SU-DHL-6 (cell line): ENCODE data around the gene DENND5A.

Experiments used
- H2AFZ ChIP-seq: fragments of 200-600 bp; sonication (generic); 2 replicates; pipeline ENCODE4 v1.6.1; 2014; ENCODE audit warnings: low read depth, mild to moderate bottlenecking, moderate library complexity, mixed read lengths, antibody characterized with exemption, low read length; ENCODE audit not compliant: severe bottlenecking
- H3F3A ChIP-seq: fragments of 200-600 bp; shearing (Covaris generic); 2 replicates; pipeline ENCODE4 v1.6.0; 2016; ENCODE audit warnings: antibody characterized with exemption, mild to moderate bottlenecking; ENCODE audit not compliant: insufficient read depth
- H3K27ac ChIP-seq: fragments of 200-600 bp; sonication (generic); 2 replicates; pipeline ENCODE4 v1.5.1; 2016; ENCODE audit warnings: low read depth, mild to moderate bottlenecking, low read length, moderate library complexity, mixed read lengths
- H3K27me3 ChIP-seq: fragments of 200-600 bp; sonication (generic), shearing (Covaris generic); 2 replicates; pipeline ENCODE4 v1.6.0; 2014; ENCODE audit warnings: mild to moderate bottlenecking, low read length
- H3K36me3 ChIP-seq: fragments of 200-600 bp; sonication (generic); 2 replicates; pipeline ENCODE4 v1.6.1; 2014; ENCODE audit warnings: mild to moderate bottlenecking, low read length, mixed read lengths
- H3K4me2 ChIP-seq: fragments of 300-600, 200-600 bp; shearing (Covaris generic), sonication (generic); 2 replicates; pipeline ENCODE4 v1.6.0; 2014; ENCODE audit warnings: low read length, low read depth, mild to moderate bottlenecking; ENCODE audit not compliant: poor library complexity, severe bottlenecking
- H3K4me3 ChIP-seq: fragments of 200-600 bp; sonication (generic); 2 replicates; pipeline ENCODE4 v1.5.1; 2014; ENCODE audit warnings: antibody characterized with exemption, low read length, mild to moderate bottlenecking, mixed read lengths; ENCODE audit not compliant: insufficient read depth, poor library complexity, severe bottlenecking
- H3K79me2 ChIP-seq: fragments of 200-600 bp; sonication (generic); 2 replicates; pipeline ENCODE4 v1.6.1; 2014; ENCODE audit warnings: mild to moderate bottlenecking, low read length, moderate library complexity; ENCODE audit not compliant: insufficient read depth
- H3K9ac ChIP-seq: fragments of 200-600 bp; sonication (generic); 2 replicates; pipeline ENCODE4 v1.7.0; 2014; ENCODE audit warnings: mild to moderate bottlenecking, low read length
- H3K9me2 ChIP-seq: fragments of 200-600 bp; sonication (generic); replicated peaks from 2 replicates; pipeline ENCODE4 v1.6.1; 2014; ENCODE audit warnings: low read length; ENCODE audit not compliant: insufficient read depth
- H3K9me3 ChIP-seq: fragments of 200-600 bp; sonication (generic); 2 replicates; pipeline ENCODE4 v1.6.1; 2014; ENCODE audit warnings: low read length, mixed read lengths; ENCODE audit not compliant: insufficient read depth
- H4K20me1 ChIP-seq: fragments of 200-600 bp; sonication (generic); 2 replicates; pipeline ENCODE4 v1.6.1; 2014; ENCODE audit warnings: low read depth, mild to moderate bottlenecking, antibody characterized with exemption, low read length, moderate library complexity, mixed read lengths
- EZH2phosphoT487 ChIP-seq: fragments of 200-600 bp; sonication (generic), shearing (Covaris generic); conservative IDR thresholded peaks from 2 replicates; pipeline ENCODE4 v1.6.1; 2018; ENCODE audit warnings: mild to moderate bottlenecking, antibody characterized with exemption, low read length, moderate library complexity, mixed read lengths
- TF ChIP-seq, protein P1 (sequence below): fragments of 200-600 bp; sonication (generic); IDR thresholded peaks from one replicate; pipeline ENCODE4 v1.5.1; 2017; ENCODE audit warnings: antibody characterized with exemption, mild to moderate bottlenecking, low read length, moderate library complexity; ENCODE audit not compliant: insufficient read depth, poor library complexity, severe bottlenecking

The DENND5A gene

DNA sequence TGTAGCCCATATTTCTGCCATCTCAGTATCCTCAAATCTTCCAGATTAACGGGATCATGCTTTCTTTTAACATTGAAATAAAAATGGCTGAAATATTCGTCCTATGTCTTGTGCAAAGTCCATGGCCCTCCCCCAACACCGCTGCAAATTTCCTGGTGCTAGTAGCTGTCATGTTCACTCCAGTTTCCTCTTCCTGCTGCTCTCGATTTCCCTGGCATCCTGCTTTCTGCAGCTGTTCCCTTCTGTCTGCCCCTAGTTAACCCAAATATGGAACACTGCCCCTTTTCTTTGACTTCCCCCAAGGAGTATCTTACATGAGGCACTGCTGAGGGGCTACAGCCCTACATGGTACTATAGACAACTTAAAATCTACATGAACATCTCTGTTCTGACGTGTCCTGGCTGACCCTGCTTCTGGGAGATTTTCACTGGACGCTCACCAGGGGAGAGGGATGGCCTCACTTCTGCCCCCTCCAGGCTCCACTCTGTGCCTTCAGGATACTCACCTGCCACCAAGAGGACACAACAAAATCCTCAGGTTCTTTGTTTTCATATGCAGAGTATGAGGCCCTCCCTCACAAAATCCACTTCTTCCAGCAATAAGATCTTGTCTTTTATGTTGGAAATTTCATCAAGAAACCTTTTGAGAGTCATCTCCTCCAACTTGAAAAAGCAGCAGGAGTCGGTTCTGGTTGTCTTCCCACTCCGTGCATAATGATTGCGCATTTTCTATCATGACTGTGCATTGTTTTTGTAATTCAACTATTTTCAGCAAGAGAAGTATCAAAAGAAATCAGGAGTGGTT, 144.3 kb downstream of the DENND5A start:
- H3K4me3 ChIP-seq = no peak overlapping the region
- no peak overlapping the region for H2AFZ ChIP-seq
- H4K20me1 ChIP-seq = no peaks in the 10 kb centered on the region
- TF ChIP-seq, protein P1, sequence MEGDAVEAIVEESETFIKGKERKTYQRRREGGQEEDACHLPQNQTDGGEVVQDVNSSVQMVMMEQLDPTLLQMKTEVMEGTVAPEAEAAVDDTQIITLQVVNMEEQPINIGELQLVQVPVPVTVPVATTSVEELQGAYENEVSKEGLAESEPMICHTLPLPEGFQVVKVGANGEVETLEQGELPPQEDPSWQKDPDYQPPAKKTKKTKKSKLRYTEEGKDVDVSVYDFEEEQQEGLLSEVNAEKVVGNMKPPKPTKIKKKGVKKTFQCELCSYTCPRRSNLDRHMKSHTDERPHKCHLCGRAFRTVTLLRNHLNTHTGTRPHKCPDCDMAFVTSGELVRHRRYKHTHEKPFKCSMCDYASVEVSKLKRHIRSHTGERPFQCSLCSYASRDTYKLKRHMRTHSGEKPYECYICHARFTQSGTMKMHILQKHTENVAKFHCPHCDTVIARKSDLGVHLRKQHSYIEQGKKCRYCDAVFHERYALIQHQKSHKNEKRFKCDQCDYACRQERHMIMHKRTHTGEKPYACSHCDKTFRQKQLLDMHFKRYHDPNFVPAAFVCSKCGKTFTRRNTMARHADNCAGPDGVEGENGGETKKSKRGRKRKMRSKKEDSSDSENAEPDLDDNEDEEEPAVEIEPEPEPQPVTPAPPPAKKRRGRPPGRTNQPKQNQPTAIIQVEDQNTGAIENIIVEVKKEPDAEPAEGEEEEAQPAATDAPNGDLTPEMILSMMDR = no peak
- TF ChIP-seq EZH2phosphoT487 = no peak
- H3K9me3 ChIP-seq = no peaks in the 10 kb centered on the region
- no peaks in the 10 kb centered on the region for H3K27me3 ChIP-seq
- no peaks in the 10 kb centered on the region for H3K9me2 ChIP-seq
- H3K4me2 ChIP-seq = no peak overlapping the region
- H3K9ac ChIP-seq = no peak overlapping the region
- no peaks in the 10 kb centered on the region for H3F3A ChIP-seq
- H3K79me2 ChIP-seq = no peaks in the 10 kb centered on the region
- no peak overlapping the region for H3K27ac ChIP-seq
- no peaks in the 10 kb centered on the region for H3K36me3 ChIP-seq

DNA sequence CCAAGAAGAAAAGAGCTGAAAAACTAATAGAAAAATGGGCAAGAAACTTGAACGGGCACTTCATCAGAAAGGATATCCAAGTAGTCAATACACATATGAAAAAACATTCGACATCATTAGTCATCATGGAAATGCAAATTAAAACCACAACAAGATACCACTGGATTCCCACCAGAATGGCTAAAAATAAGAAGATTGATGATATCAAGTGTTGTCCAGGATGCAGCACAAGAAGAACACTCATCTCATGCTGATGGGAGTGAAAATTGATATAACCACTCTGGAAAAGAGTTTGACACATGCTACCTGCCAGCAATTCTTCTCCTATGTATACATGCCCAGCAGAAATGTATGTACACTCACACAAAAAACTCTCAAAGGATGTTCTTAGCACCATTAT, 146.9 kb downstream of the DENND5A start:
- H3K9me3 ChIP-seq = no peaks in the 10 kb centered on the region
- H3F3A ChIP-seq = no peaks in the 10 kb centered on the region
- H2AFZ ChIP-seq = no peak overlapping the region
- no peaks in the 10 kb centered on the region for H3K36me3 ChIP-seq
- no peak for TF ChIP-seq EZH2phosphoT487
- TF ChIP-seq, protein P1 = no peak
- no peak overlapping the region for H3K9ac ChIP-seq
- H3K27me3 ChIP-seq = no peaks in the 10 kb centered on the region
- H3K4me2 ChIP-seq = no peak overlapping the region
- H3K4me3 ChIP-seq = no peak overlapping the region
- no peak overlapping the region for H3K27ac ChIP-seq
- H4K20me1 ChIP-seq = no peaks in the 10 kb centered on the region
- H3K79me2 ChIP-seq = no peaks in the 10 kb centered on the region
- no peaks in the 10 kb centered on the region for H3K9me2 ChIP-seq

DNA sequence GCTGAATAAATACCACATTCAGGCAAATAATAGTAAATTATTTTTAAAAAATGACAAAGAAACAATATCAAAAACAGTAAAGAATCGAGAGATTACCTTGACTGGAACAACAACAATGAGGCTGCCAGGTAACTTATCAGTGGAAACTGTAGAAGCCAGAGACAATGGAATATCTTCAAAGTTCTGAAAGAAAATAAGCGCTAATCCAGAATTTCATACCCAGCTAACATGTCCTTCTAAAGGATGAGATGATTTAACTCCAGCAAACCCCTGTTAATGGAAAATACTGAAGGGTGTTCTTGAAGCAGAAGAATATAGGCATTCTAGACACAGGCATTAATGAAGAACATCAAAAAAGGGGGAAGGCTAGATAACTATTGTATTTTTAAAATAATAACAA, 153.1 kb downstream of the DENND5A start:
- Histone ChIP-seq H3K9ac (no peak overlapping the region), H3F3A (no peaks in the 10 kb centered on the region), H4K20me1 (no peaks in the 10 kb centered on the region), H2AFZ (no peak overlapping the region), H3K27ac (no peak overlapping the region), H3K36me3 (no peaks in the 10 kb centered on the region), H3K79me2 (no peaks in the 10 kb centered on the region), H3K9me2 (no peaks in the 10 kb centered on the region), H3K9me3 (peaks cover 11% of the 10 kb centered on the region; the same call in 1 of the 2 replicates), H3K27me3 (no peaks in the 10 kb centered on the region), H3K4me3 (no peak overlapping the region), H3K4me2 (no peak overlapping the region)
- TF ChIP-seq, protein P1 = no peak
- TF ChIP-seq EZH2phosphoT487 = no peak
